SK-N-SH (cell line): ENCODE measurements around the gene EFHC1.

Experiments used
- EP300 ChIP-seq, 2 experiments: IDR thresholded peaks; 2 replicates each; pipeline versions ENCODE4 v1.4.0 to v1.6.1; 2012; ENCODE audit warnings: borderline replicate concordance in 1 of 2, low read depth in 1 of 2, low read length in 1 of 2
- EZH2phosphoT487 ChIP-seq: fragments of 200-600 bp; sonication (generic); IDR thresholded peaks from 2 replicates; pipeline ENCODE4 v1.6.1; 2017; ENCODE audit warnings: low read depth, mixed run types, mild to moderate bottlenecking, antibody characterized with exemption, moderate library complexity, borderline replicate concordance
- FOSL2 ChIP-seq: IDR thresholded peaks from 2 replicates; pipeline ENCODE4 v1.4.0; 2012; ENCODE audit warnings: low read depth, mild to moderate bottlenecking, moderate library complexity, borderline replicate concordance
- FOXJ3 ChIP-seq: sonication (generic); formaldehyde crosslinking; IDR thresholded peaks from 2 replicates; pipeline ENCODE4 v1.5.1; 2020; ENCODE audit warnings: mild to moderate bottlenecking, missing genetic modification reagents
- FOXM1 ChIP-seq: IDR thresholded peaks from 2 replicates; pipeline ENCODE4 v1.4.0; 2012; ENCODE audit warnings: low read depth, mild to moderate bottlenecking
- GATA2 ChIP-seq: sonication (generic); formaldehyde crosslinking; IDR thresholded peaks from 2 replicates; pipeline ENCODE4 v1.5.0; 2020; ENCODE audit warnings: mild to moderate bottlenecking, missing genetic modification reagents
- MXI1 ChIP-seq: IDR thresholded peaks from 2 replicates; pipeline ENCODE4 v1.6.1; 2012; ENCODE audit warnings: mild to moderate bottlenecking, low read depth, low read length, improper control_type of control experiment
- POLR2AphosphoS5 ChIP-seq: IDR thresholded peaks from 2 replicates; pipeline ENCODE4 v1.6.1; 2012; ENCODE audit warnings: low read depth, low read length
- RAD21 ChIP-seq: IDR thresholded peaks from 2 replicates; pipeline ENCODE4 v1.6.1; 2012; ENCODE audit warnings: mild to moderate bottlenecking, low read length
- TCF12 ChIP-seq: IDR thresholded peaks from 2 replicates; pipeline ENCODE4 v1.4.0; 2012
- USF2 ChIP-seq: fragments of 150-350 bp; IDR thresholded peaks from 2 replicates; pipeline ENCODE4 v1.6.1; 2017; ENCODE audit warnings: antibody characterized with exemption, low read length, low read depth, borderline replicate concordance
- YY1 ChIP-seq: IDR thresholded peaks from 2 replicates; pipeline ENCODE4 v1.4.0; 2012; ENCODE audit warnings: low read depth, mild to moderate bottlenecking
- TF ChIP-seq, protein P1 (sequence below): fragments of 200-600 bp; sonication (generic); IDR thresholded peaks from 2 replicates; pipeline ENCODE4 v1.6.1; 2017; ENCODE audit warnings: antibody characterized with exemption, mild to moderate bottlenecking, moderate library complexity
- TF ChIP-seq, protein P2 (sequence below): IDR thresholded peaks from 2 replicates; pipeline ENCODE4 v1.4.0; 2012; ENCODE audit warnings: low read depth

DNA sequence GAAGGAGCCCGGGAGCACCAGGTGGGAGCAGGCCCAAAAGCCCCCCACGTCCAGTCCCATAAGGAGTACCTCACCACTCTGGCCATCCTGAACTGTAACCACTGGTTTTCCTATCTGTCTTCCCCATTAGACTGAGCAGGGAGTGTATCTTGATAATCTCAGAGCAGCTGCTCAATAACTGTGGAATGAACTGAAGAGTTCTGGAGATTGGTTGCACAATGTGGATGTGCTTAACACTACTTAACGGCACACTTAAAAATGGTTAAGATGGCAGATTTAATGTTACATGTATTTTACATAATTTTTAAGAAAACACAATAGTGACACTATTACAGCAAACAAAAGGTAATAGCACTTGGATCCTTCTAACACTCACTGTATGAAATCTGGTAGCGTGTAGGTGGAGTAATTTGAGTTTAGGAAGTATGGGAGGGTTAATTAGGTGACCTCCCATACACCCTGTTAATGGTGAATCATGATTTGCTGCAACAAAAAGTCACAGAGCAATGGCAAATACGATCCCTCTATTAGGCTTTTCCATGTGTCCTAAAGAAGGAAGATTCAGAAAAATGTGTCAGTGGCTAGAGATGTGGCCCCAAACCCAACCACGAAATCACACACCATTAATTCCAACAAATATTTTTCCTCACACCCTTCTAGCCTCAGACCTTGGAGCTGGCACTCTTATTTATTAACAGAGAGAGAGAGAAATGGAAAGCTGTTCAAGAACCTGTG is 138.3 kb downstream of the EFHC1 start:
- TF ChIP-seq YY1 (no peak), GATA2 (no peak), POLR2AphosphoS5 (no peak), FOSL2 (no peak), EZH2phosphoT487 (no peak), EP300 (IDR thresholded peaks at IDR 0.05; ENCODE audit: borderline replicate concordance in 1 of 2, low read depth in 1 of 2, low read length in 1 of 2) (no peak), FOXJ3 (CRISPR knock-in tag) (no peak), TCF12 (no peak), RAD21 (no peak), MXI1 (no peak), USF2 (no peak), FOXM1 (no peak)
- TF ChIP-seq, protein P1, sequence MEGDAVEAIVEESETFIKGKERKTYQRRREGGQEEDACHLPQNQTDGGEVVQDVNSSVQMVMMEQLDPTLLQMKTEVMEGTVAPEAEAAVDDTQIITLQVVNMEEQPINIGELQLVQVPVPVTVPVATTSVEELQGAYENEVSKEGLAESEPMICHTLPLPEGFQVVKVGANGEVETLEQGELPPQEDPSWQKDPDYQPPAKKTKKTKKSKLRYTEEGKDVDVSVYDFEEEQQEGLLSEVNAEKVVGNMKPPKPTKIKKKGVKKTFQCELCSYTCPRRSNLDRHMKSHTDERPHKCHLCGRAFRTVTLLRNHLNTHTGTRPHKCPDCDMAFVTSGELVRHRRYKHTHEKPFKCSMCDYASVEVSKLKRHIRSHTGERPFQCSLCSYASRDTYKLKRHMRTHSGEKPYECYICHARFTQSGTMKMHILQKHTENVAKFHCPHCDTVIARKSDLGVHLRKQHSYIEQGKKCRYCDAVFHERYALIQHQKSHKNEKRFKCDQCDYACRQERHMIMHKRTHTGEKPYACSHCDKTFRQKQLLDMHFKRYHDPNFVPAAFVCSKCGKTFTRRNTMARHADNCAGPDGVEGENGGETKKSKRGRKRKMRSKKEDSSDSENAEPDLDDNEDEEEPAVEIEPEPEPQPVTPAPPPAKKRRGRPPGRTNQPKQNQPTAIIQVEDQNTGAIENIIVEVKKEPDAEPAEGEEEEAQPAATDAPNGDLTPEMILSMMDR = no peak
- TF ChIP-seq, protein P2, sequence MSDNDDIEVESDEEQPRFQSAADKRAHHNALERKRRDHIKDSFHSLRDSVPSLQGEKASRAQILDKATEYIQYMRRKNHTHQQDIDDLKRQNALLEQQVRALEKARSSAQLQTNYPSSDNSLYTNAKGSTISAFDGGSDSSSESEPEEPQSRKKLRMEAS = no peak
